Heart left ventricle (tissue), 16 donors: Measurements from ENCODE around the gene CYP2A6. TPM values are rescaled to one million over a fixed set of nuclear protein-coding genes. Genes with fewer than 3 reads are reported as not detected.
"Not testable (repeated sequence)": the region's sequence is repeated elsewhere in the genome, so short reads cannot be mapped to it uniquely, and the experiment has no call there.

ENCODE experiments used
- ATAC-seq, 4 donors: fragments of 200-7000 bp; cut with Tn5 transposase; one replicate each; pipeline ENCODE4 v1.9.1; 2020 to 2022; ENCODE audit warnings: moderate library complexity in 4 of 4, mild to moderate bottlenecking in 3 of 4, moderate number of reproducible peaks in 1 of 4
- DNase-seq, 5 donors: peaks; one replicate each; pipeline ENCODE4 v3.0.0-alpha.2; 2020
- H3K27ac ChIP-seq, 12 donors: fragments of 200-600 bp; sonication (generic) in 4 of 12; one replicate each; pipeline versions ENCODE4 v1.5.0 to v1.8.0; 2016 to 2022; ENCODE audit warnings: mild to moderate bottlenecking in 2 of 12
- H3K27me3 ChIP-seq, 9 donors: fragments of 200-600 bp; sonication (generic) in 2 of 9; one replicate each; pipeline versions ENCODE4 v1.5.1 to v1.8.0; 2016 to 2022; ENCODE audit warnings: mild to moderate bottlenecking in 3 of 9
- H3K36me3 ChIP-seq, 9 donors: fragments of 200-600 bp; sonication (generic) in 2 of 9; one replicate each; pipeline versions ENCODE4 v1.5.0 to v1.8.0; 2018 to 2022; ENCODE audit warnings: mild to moderate bottlenecking in 2 of 9
- H3K4me1 ChIP-seq, 12 donors: fragments of 200-600 bp; sonication (generic) in 4 of 12; one replicate each; pipeline versions ENCODE4 v1.5.0 to v1.8.0; 2016 to 2022; ENCODE audit warnings: mild to moderate bottlenecking in 3 of 12
- H3K4me3 ChIP-seq, 12 donors: fragments of 200-600 bp; sonication (generic) in 4 of 12; one replicate each; pipeline versions ENCODE4 v1.5.0 to v1.8.0; 2017 to 2022; ENCODE audit warnings: mild to moderate bottlenecking in 9 of 12, moderate library complexity in 4 of 12
- H3K9me3 ChIP-seq, 12 donors: fragments of 200-600 bp; sonication (generic) in 4 of 12; one replicate each; pipeline versions ENCODE4 v1.5.0 to v1.8.0; 2016 to 2022; ENCODE audit warnings: mild to moderate bottlenecking in 1 of 12
- CTCF ChIP-seq, 12 donors: fragments of 200-600 bp; sonication (generic) in 4 of 12; IDR thresholded peaks; one replicate each; pipeline versions ENCODE4 v1.5.0 to v1.8.0; 2018 to 2022; ENCODE audit warnings: antibody characterized with exemption in 12 of 12, mild to moderate bottlenecking in 5 of 12
- POLR2A ChIP-seq, 2 donors: fragments of 450-650 bp; IDR thresholded peaks; one replicate each; pipeline ENCODE4 v1.6.1; 2017; ENCODE audit warnings: antibody characterized with exemption in 2 of 2, mild to moderate bottlenecking in 2 of 2, moderate library complexity in 2 of 2
- WGBS, 4 donors: extraction: QIAGEN DNeasy Blood & Tissue Kit in 2 of 4; methylation state at CpG; one replicate each; pipeline versions ENCODE4 v1.1.5 to v1.1.7; 2013 to 2018; 5-methylcytosine and 5-hydroxymethylcytosine counted together
- intact Hi-C, 10 donors: fragments of 100-400 bp; cut with DNase I; formaldehyde crosslinking; loops; one replicate each; pipeline versions ENCODE4 v1.11.1 to v1.14.2; 2022
- polyA plus RNA-seq, 2 donors: library from polyadenylated mRNA; stranded (reverse); fragments of 200-250 nt; gene quantifications; one replicate each; pipeline ENCODE4 v1.2.3, GENCODE V29; 2013
- total RNA-seq, 9 donors: library from RNA; depleted of rRNA in 2 of 9; stranded (reverse); fragments of >200 nt in 2 of 9; fragmentation: NEBNext Ultra II Directional in 3 of 9; extraction: Animal tissue kit (Norgen Biotek cat#: 25700) in 3 of 9; gene quantifications; one replicate each; pipeline versions ENCODE4 v1.1.0 to v1.2.4, GENCODE V29; 2016 to 2023
- donor health status: ischemic (EF 13 %, LVEDD 7.1; RV severe dilation, severe dysfunction).
- donor health status: healthy with polysubstance abuse.
- donor health status: DM: no; HTN: yes; CAD: no.
- donor health status: DM: no; HTN: no; CAD: no.
- donor health status: ischemic (EF 25% LVEDD 6.9; RV normal size, moderate dysfunction).
- donor health status: ischemic (EF 25% LVEDD 5.7; RV mildly dilated, moderate dysfunction).
- donor health status: healthy.
- donor health status: DM: yes; HTN: yes; CAD: no.
- donor health status: ischemic (EF 35%, LVEDD 5.7; RV mildly dilated, moderate dysfunction).
- donor health status: nonischemic (EF 11% LVEDD 7.7; RV severe dilation, severe dysfunction).
- donor health status: DM: yes; HTN: yes; CAD: no.
- donor health status: PGD.
- donor health status: ischemic (EF 29% LVEDD 5.4; RV normal size, mild dysfunction).
- donor health status: nonischemic (EF 23%, LVEDD 6.1; RV moderate dilation, normal function).

Gene CYP2A6
- total and polyA plus RNA-seq, 11 donors, result 0.16 TPM; not detected in 10

GRCh38 chr19:40815223-40815622, 35.0 kb downstream of the CYP2A6 start:
- peaks cover 0 to 44% (median 27%) of the 10 kb centered on the region in 12 donors for H3K4me1 ChIP-seq
- intact Hi-C loops, result loop anchor here in 5 of 10 donors (5.0 kb wide), 4 partner anchors 58 to 312 kb away; partner anchors contain the start of genes COQ8B (in 1 of the 5) and ITPKC (in 1 of the 5)
- H3K4me3 ChIP-seq, result no peak overlapping the region
- H3K36me3 ChIP-seq, result no peaks in the 10 kb centered on the region
- ATAC-seq (no peak), DNase-seq (no peak)
- TF ChIP-seq CTCF (IDR thresholded peaks at IDR 0.05) (no peak), POLR2A (IDR thresholded peaks at IDR 0.05) (no peak)
- H3K9me3 ChIP-seq, result no peaks in the 10 kb centered on the region
- 72 to 93% (median 74%) methylated on average over 3 to 4 of the region's 4 CpGs for WGBS, 4 donors
- H3K27ac ChIP-seq, result no peak overlapping the region
- H3K27me3 ChIP-seq, result no peaks in the 10 kb centered on the region

DNA sequence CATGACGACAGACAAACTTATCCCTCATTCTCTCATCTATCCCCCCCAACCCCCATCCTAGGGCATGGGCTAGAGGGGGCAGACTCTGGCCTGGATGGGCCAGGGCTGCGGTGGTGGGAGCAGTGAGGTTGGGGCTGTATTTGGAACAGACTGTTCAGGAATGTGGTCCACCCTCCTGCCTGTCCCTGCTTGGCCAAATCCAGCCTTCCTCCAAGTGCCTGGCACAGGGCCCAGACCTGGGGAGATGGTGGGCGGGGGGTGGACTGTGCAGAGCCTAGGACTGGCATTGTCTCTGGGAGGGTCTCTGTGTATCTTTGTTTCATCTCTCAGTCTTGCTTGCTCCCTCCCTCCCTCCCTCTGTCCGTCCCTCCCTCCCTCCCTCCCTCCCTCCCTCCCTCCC, 37.1 kb downstream of the CYP2A6 start:
- 17 to 26% (median 23%) methylated on average over 4 of the region's 4 CpGs for WGBS, 4 donors
- peaks cover 0 to 19% (median 13%) of the 10 kb centered on the region in 9 donors for H3K36me3 ChIP-seq
- intact Hi-C loops, result no loop called here
- H3K9me3 ChIP-seq, result no peaks in the 10 kb centered on the region
- ATAC-seq (no peak), DNase-seq (no peak)
- no peak overlapping the region for H3K4me3 ChIP-seq
- H3K4me1 ChIP-seq, result peaks cover 4 to 46% (median 30%) of the 10 kb centered on the region in 12 donors
- H3K27me3 ChIP-seq, result no peaks in the 10 kb centered on the region
- H3K27ac ChIP-seq, result no peak overlapping the region
- no peak for TF ChIP-seq POLR2A (IDR thresholded peaks at IDR 0.05)
- TF ChIP-seq CTCF (IDR thresholded peaks at IDR 0.05), result no peak

DNA sequence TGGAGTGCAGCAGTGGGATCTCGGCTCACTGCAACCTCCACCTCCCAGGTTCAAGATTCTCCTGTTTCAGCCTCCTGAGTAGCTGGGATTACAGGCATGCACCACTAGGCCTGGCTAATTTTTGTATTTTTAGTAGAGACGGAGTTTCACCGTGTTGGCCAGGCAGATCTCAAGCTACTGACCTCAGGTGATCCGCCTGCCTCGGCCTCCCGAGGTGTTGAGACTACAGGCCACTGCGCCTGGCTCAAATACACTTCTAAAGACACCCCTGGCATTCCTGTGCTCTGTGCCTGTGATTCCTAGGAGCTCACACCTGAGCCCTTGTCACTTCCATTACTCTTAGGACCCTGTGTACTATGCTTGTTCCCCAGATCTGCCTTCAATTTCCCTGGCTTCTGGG, 37.7 kb downstream of the CYP2A6 start:
- H3K36me3 ChIP-seq, result peaks cover 0 to 25% (median 20%) of the 10 kb centered on the region in 9 donors
- ATAC-seq, H3K27ac ChIP-seq, H3K9me3 ChIP-seq, intact Hi-C loops, H3K27me3 ChIP-seq, H3K4me3 ChIP-seq: not testable (repeated sequence)
- peaks cover 5 to 52% (median 33%) of the 10 kb centered on the region in 12 donors for H3K4me1 ChIP-seq
- DNase-seq, result peak in 1 of 5 donors; percentile 18
- WGBS, 4 donors, result 92 to 97% (median 94%) methylated on average over 7 of the region's 7 CpGs

DNA sequence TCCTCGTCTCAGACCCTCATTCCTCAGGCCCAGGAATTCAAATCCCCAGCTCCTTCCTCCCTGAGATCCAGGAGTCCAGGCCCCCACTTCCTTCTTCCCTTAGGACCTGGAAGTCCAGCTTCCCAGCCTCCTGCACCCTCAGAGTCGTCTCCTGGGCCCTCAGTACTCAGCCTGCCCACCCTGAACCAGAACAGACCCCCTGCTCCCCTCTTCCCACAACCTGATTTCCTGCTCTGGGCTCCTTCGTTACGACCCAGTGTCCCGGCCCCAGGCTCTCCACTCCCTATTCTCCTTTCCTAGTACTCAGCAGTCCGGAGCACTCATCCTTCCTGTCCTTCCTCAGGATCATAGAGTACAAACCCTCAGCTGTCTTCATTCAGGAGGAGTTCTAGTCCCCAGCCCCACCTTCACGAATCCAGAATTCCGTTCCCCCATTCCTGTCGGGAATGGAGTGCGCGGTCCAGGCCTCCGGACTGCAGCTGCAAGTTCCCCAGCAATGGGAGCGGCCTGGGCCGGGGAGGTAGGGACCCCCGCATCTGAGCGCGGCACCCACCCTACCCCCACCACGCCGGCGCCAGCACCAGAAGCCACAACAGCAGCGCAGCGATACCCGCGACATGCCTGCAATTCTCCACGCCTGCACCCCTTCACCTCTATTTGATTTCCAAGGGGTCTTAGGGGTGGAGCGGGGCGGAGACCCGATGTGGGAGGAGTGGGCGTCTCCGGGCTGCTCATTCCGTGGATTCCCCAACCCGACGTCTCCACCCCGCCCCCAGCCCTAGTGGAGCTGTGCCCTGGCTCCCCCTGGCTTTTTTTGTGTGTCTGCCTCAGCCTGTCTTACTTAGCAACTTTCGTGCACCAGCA, 38.5 kb downstream of the CYP2A6 start:
- DNase-seq, result peak in 1 of 5 donors; percentile 26
- TF ChIP-seq CTCF (IDR thresholded peaks at IDR 0.05) (no peak), POLR2A (IDR thresholded peaks at IDR 0.05) (no peak)
- Histone ChIP-seq H3K9me3 (no peaks in the 10 kb centered on the region), H3K27me3 (no peaks in the 10 kb centered on the region), H3K4me1 (peaks cover 12 to 61% (median 41%) of the 10 kb centered on the region in 12 donors), H3K4me3 (peak overlapping the region in 11 of 12 donors; percentile 35 to 65 (median 54)), H3K27ac (peak overlapping the region; percentile 20 to 87 (median 78)), H3K36me3 (peaks cover 0 to 32% (median 27%) of the 10 kb centered on the region in 9 donors)
- intact Hi-C loops, result loop anchor here in 1 of 10 donors (2.0 kb wide), 1 partner anchor 61 kb away; the partner anchor contains the start of genes ACTMAP and SNRPA
- WGBS, 4 donors, result 39 to 53% (median 49%) methylated on average over 24 to 35 of the region's 35 CpGs
- no peak for ATAC-seq
